Lower leg skin (tissue), 4 donors: ENCODE data around the gene P2RY4. TPM values are rescaled to one million over a fixed set of nuclear protein-coding genes. Genes with fewer than 3 reads are reported as not detected.
"Not testable (repeated sequence)": the region's sequence is repeated elsewhere in the genome, so short reads cannot be mapped to it uniquely, and the experiment has no call there.

Experiments
- DNase-seq, 2 donors: peaks; one replicate each; pipeline ENCODE4 v3.0.0-alpha.2; 2019; ENCODE audit warnings: low spot score in 2 of 2
- H3K4me3 ChIP-seq: fragments of 200-600 bp; sonication (generic); 2 replicates; pipeline ENCODE4 v1.5.1; 2017; ENCODE audit warnings: mild to moderate bottlenecking, low read depth; ENCODE audit not compliant: poor library complexity, severe bottlenecking
- POLR2A ChIP-seq, 2 donors: fragments of 450-650 bp; IDR thresholded peaks; one replicate each; pipeline ENCODE4 v1.6.1; 2016 to 2017; ENCODE audit warnings: antibody characterized with exemption in 2 of 2, mild to moderate bottlenecking in 1 of 2, moderate library complexity in 1 of 2
- WGBS, 2 donors: methylation state at CpG; one replicate each; pipeline ENCODE4 v1.1.5; 2018; 5-methylcytosine and 5-hydroxymethylcytosine counted together
- intact Hi-C: fragments of 100-400 bp; cut with DNase I; formaldehyde crosslinking; loops from one replicate; pipeline ENCODE4 v1.15.0; 2023; ENCODE audit warnings: low total_unique reads
- total RNA-seq, 4 donors: library from RNA; depleted of rRNA; stranded (reverse); fragments of >200 nt; gene quantifications; one replicate each; pipeline ENCODE4 v1.1.0, GENCODE V29; 2016
- TF ChIP-seq, protein P1 (sequence below), 3 donors: fragments of 450-650 bp; IDR thresholded peaks; one replicate each; pipeline ENCODE4 v1.5.1; 2016; ENCODE audit warnings: antibody characterized with exemption in 3 of 3, mild to moderate bottlenecking in 3 of 3, moderate library complexity in 2 of 3

The P2RY4 gene
- total RNA-seq, 4 donors from 2014 or later = 0.30 to 7.4 (median 3.9) TPM

DNA sequence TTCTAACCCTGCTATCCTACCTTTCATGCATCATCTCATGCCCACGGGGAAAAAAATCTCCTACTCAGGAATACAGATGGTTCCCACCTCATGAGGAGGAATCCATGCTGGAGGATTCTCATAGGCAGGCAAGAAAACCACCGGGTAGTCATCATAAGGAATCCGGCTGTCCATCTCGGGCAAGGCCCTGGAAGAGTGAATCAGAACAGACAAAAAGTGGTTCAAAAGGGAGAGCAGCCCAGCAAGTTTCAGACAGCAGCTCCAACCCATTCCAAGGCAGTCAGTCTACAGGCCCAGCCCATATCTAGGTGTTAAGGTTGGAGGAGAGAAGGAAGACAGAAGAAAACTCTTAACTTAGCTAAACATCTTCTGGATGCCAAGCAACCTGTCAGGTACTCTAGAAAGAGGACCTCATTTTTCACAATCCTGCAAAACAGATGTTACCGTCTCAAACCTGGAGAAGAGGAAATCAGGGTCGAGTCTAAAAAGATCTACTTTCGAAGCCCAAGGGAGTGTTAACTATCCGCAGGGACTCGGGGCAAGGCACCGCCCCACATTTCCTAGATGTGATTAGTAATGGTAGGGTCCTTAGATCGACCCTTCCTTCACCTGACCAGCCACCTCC, 29.3 kb upstream of the P2RY4 start:
- no peak for DNase-seq
- 29 to 64% methylated on average over 11 of the region's 11 CpGs for WGBS, 2 donors
- intact Hi-C loops = no loop called here
- peak overlapping the region; percentile 30 for H3K4me3 ChIP-seq
- TF ChIP-seq, protein P1, sequence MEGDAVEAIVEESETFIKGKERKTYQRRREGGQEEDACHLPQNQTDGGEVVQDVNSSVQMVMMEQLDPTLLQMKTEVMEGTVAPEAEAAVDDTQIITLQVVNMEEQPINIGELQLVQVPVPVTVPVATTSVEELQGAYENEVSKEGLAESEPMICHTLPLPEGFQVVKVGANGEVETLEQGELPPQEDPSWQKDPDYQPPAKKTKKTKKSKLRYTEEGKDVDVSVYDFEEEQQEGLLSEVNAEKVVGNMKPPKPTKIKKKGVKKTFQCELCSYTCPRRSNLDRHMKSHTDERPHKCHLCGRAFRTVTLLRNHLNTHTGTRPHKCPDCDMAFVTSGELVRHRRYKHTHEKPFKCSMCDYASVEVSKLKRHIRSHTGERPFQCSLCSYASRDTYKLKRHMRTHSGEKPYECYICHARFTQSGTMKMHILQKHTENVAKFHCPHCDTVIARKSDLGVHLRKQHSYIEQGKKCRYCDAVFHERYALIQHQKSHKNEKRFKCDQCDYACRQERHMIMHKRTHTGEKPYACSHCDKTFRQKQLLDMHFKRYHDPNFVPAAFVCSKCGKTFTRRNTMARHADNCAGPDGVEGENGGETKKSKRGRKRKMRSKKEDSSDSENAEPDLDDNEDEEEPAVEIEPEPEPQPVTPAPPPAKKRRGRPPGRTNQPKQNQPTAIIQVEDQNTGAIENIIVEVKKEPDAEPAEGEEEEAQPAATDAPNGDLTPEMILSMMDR (IDR thresholded peaks at IDR 0.05) = no peak
- no peak for TF ChIP-seq POLR2A (IDR thresholded peaks at IDR 0.05)

DNA sequence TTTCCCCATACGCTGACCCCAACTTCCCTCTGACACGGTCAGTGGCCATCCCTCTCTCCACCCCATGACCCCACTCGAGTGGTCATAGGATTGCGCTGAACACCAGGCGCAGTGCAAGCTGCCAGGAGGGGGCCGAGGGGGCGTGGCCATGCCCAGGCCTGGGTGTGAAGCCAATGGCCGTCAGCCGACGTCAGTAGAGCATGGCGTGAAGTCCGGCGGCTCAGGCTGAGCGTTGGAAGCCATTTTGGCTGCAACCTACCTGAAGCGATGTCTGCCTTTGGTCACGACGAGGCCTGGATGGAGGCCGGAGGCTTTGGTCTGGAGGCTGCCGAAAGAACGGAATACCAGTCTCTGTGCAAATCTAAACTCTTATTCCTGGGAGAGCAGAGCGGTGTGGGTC, 21.9 kb upstream of the P2RY4 start, which contains the start of gene RAB41:
RAB41 (plus strand) TSS at position 222 of the 400 bp plus-strand sequence; CDS start at position 268, 46 bp downstream.
- TF ChIP-seq, protein P1 (IDR thresholded peaks at IDR 0.05) = no peak
- no peak for TF ChIP-seq POLR2A (IDR thresholded peaks at IDR 0.05)
- no peak for DNase-seq
- 93 to 96% methylated on average over 21 of the region's 21 CpGs for WGBS, 2 donors

DNA sequence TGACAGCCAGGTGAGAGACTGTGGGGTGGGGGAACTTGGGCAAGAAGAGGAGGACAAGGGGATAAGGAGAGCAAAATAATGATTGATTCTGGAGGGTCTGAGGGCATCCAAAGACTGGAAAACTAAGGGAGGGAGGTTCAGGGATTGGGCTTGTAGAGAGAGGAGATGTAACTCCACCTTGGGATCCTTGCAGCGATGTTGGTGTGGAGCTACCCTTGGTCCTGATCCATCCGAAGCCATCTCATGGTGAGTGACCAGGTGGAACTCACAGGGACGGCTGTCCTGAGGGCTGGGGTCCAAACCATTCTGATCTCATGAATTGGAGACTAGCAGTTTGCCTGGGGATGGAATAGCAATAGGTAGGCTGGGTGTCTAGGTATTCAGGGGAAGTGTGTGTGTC, 20.6 kb upstream of the P2RY4 start:
- DNase-seq = no peak
- no peak overlapping the region for H3K4me3 ChIP-seq
- WGBS, 2 donors = 68 to 83% methylated on average over 3 of the region's 3 CpGs
- TF ChIP-seq POLR2A (IDR thresholded peaks at IDR 0.05) = no peak
- TF ChIP-seq, protein P1 (IDR thresholded peaks at IDR 0.05) = no peak
- intact Hi-C loops = no loop called here

More for the DNA sequence above, 21.9 kb upstream of the P2RY4 start, which contains the start of gene RAB41:
- no peak within 1 kb of the TSS for H3K4me3 ChIP-seq
- intact Hi-C loops = no loop called here

DNA sequence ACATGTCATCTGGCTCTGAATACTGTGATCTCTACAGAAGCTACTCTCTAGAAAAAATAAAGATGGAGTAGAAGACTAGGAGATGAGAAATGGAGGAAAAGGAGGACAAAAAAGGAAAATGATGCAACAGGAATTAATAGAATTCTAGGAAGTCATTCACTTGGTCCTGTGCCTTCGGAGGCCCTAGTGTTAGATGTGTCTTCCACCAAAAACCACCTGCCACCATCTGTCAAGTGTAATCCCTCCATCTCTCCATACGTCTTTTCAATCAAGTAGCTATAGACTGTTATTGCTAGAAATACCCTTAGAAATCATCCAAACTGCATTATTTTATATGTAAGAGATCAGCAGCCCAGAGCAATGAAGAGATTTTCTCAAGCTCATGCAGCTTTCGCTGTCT, 19.1 kb upstream of the P2RY4 start:
- no peak for DNase-seq
- intact Hi-C loops = no loop called here

DNA sequence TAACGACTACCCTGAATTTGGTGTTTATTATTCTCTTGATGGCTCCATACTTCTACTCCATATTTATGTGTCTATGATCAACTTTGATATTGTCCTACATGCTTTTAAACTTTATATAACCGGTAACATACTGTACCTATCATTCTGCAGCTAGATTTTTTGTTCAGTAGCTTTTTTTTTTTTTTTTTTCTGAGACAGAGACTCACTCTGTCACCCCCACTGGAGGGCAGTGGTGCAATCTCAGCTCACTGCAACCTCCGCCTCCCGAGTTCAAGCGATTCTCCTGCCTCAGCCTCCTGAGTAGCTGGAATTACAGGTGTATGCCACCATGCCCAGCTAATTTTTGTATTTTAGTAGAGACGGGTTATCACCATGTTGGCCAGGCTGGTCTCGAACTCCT, 14.0 kb upstream of the P2RY4 start:
- DNase-seq, H3K4me3 ChIP-seq, intact Hi-C loops: not testable (repeated sequence)
- 82 to 87% methylated on average over 4 to 7 of the region's 7 CpGs for WGBS, 2 donors

More for the DNA sequence above, 19.1 kb upstream of the P2RY4 start:
- 81 to 87% methylated on average over 3 of the region's 3 CpGs for WGBS, 2 donors
- TF ChIP-seq, protein P1 (IDR thresholded peaks at IDR 0.05) = no peak
- TF ChIP-seq POLR2A (IDR thresholded peaks at IDR 0.05) = no peak
- no peak overlapping the region for H3K4me3 ChIP-seq

DNA sequence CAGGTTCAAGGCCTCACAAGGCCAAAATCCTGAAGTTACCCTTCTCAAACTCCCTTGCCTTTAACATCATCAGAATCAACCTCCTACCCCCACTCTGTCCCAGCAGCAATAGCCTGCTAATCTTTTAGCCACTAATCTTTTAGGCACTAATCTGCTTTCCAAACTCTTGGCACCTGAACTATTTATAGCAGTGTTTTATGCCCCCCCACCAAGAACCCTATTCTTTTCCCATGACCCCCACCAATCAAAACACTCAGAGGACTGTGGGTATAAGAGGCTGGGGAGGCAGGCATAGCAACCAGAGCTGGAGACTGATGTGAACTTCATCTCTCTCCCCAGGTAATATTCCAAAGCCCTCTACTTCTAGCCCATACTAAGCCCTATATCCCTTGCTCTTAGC, 8.0 kb upstream of the P2RY4 start, which contains the start of gene ARR3:
ARR3 (plus strand) TSS at position 301 of the 400 bp plus-strand sequence. CDS start 1,052 bp downstream, outside the sequence.
- H3K4me3 ChIP-seq = no peak within 1 kb of the TSS
- no peak for TF ChIP-seq POLR2A (IDR thresholded peaks at IDR 0.05)
- TF ChIP-seq, protein P1 (IDR thresholded peaks at IDR 0.05) = no peak
- intact Hi-C loops = no loop called here
- no peak for DNase-seq
